Stimulated activated CD4-positive, alpha-beta T cell treated with anti-CD3 and anti-CD28 coated beads, Interleukin-4, amount 100 ng/mL, for 24 hours (primary cell): ENCODE results near the gene TEKT5.
A peak's percentile ranks its signal among the peaks of the same experiment; 100 is the strongest.
"Not testable (repeated sequence)": the region's sequence is repeated elsewhere in the genome, so short reads cannot be mapped to it uniquely, and the experiment has no call there.

Source experiments
- DNase-seq: peaks from one replicate; pipeline ENCODE4 v3.0.0-alpha.2; 2020

Gene TEKT5

DNA sequence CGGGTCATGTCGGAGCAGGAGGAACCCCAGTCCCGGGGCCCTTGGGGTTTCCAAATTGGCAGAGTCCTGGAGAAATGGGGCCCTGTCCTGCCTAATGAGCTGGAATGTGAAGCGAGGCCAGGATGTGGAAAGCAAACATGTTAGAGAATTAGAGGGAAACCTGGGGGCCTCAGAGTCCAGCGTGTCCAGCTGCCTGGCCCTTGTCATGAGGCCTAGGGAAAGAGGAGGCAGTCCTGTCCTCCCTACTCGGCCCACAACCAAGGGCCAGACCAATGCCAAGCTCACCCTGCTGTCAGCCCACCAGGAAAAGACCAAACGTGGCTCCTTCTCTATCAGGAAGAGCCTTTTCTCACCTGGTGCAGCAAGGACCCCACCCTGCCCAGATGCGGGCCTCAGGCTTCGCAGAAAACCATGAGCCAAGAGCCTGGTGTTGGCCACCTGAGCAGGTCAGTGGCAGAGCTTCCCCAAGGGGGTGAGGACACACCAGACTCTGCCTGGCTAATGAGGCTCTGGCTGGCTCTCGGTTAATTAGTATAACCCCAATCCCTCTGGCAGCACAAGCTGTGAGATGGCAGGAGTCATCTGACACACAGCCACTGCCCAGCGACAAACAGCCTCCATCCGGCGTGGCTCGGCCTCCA is 10.1 kb downstream of the TEKT5 start:
- DNase-seq: no peak

DNA sequence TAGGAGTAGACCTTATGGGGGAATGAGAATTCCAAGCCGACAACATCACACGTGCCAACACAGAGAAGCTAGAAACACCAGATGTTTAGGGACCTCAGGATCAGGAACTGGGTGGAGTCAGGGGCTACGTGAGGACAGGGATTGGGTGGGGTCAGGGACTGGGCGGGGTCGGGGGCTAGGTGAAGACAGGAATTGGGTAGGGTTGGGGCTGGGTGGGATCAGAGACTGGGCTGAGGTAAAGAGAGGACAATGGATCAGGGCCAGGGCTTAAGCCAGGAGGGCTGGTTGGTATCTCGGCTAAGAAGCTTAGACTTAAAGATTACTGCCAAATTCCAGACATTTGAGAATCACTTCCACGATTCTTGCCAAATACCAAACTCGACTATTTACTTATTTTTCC is 11.6 kb downstream of the TEKT5 start:
- no peak for DNase-seq

DNA sequence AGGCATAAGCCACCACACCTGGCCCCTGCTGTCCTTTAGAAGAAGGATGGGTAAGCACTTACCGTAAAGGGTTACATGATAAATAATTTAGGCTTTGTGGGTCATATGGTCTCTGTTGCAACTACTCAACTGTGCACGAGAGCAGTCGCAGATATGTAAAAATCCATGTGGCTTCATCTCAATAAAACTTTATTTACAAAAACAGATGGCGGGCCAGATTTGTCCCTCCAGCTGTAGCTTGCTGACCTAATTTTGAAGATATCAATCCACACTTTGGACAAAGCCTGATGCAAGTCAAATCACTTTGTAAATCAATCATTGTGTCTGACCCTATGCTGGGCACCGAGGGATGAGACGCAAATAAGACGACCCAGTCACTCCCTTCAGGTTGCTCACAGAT is 12.1 kb downstream of the TEKT5 start:
- DNase-seq: no peak

DNA sequence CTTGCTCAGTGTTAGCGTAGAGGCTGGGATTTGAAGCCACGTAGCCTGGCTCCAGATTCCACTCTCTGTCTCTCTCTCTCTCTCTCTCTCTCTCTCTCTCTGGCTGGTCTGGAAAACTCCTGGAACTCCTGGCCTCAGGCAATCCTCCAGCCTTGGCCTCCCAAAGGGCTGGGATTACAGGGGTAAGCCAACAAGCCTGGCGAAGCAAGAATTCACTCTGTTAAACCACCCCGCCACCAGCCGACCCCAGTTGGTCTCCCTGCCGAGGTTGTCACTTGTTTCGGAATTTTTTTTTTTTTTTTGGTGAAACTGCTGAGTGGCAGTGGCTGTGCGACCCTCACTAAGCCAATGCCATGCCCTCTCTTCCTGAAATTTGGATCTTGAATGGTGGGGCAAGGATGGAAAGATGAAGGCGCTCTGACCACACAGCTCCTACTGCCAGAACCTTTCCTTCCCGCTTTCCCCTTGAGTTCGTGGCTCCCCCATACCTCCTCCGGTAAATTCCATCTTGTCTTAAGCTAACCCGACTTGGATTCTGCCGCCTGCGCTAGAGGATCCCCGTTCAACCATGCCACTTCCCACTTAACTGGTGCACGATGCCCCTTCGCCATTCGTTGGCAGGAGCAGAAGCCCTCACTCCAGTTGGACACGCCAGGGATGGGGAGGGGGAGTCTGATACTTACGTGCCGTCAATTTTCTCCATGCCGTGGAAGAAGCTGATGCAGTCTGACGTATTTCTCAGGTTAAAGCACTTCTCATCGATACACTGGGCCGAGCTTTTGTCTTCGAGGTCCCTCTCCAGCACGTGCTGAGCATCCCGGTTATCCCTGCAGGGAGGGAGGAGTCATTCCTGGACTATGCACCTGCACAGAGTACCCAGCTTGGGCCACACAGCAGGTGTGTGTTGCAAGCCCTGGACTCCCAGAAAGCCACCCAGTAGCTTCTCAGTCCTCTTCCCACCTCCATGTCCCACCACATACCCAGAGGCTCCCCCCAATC is 13.1 kb downstream of the TEKT5 start:
- DNase-seq: no peak

DNA sequence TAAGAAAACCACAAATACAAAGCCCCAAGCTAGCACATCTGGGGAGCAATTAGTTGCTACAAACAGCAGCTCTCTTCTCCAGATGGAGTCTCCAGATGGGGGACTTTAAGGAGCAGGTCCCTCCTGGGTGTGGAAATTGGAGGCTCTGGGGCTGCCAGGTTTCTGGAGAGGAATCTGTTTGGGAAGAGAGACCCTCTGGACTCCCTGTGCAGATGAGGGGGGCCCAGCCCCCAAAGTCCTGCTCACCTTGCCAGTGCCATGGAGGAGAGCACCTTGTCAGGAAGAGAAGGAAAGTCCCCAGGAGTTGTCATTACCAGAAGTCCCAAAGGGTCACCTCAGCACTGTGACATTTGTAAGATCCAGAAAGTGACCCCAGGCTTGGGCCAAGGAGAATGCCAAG is 14.8 kb downstream of the TEKT5 start:
- no peak for DNase-seq

DNA sequence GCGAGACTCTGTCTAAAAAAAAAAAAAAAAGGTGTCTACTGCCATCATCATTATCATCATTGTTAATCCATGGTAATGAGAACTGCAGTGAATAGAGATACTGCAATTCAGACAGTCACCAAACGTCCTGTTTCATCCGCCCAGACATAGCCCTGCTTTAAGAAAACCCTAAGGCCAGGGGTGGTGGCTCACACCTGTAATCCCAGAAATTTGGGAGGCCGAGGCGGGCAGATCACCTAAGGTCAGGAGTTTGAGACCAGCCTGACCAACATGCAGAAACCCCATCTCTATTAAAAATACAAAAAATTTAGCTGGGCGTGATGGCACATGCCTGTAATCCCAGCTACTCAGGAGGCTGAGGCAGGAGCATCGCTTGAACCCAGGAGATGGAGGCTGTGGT is 15.3 kb downstream of the TEKT5 start:
- DNase-seq: not testable (repeated sequence)

DNA sequence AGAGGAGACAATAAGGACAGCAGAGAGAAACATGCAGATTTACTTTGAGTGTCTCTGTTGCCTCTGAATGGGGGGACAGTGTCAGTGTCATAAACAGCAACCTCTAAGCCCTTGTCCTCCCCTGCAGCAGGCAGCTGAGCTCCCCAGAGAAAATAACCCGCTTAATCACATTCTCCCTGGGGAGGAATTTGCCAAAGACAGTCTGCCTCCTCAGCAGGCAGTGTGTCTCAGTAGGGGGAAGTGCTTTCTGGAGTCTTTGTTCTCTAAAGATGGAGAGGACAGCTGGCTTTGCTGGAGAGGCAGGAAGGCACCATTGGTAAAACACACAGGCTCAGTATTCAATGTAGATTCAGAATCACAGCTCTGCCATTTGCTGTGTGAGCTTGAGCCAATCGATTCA is 16.1 kb downstream of the TEKT5 start:
- DNase-seq: no peak

DNA sequence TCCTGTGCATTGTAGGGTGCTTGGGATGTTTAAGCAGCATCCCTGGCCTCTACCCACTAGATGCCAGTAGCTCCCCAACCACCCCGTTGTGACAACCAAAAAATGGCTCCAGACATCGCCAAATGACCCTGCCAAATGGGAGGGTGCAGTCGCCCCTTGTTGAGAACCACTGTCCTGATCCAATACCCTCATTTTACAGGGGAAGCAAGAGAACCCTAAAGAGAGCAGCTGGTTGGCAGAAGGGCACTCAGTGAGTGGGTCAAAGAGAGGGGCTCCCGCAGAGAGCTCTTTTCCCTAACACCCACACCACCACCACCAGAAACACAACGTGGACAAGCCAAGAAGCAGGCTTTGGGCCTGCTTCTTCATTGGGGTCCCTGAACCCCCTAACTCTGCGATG is 18.4 kb downstream of the TEKT5 start:
- no peak for DNase-seq

DNA sequence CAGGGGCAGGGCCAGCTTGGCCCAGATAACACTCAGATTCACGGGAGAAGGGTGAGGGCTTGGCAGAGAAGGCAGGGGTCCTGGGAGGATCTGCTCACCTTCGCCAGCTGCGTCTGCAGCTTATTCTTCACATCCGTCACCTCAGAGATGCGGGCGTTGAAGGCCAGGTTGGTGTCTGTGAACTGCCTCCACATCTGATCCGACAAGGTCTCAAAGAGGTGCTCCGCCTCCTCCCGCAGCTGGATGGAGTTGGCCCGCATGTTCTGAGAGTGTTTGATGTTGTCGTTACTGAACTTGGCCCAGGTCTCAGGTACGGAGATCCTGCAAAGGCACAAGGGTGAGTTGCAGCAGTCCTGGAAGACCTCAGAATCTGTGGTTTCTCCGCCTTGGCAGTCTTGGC is 18.9 kb downstream of the TEKT5 start:
- DNase-seq: no peak

DNA sequence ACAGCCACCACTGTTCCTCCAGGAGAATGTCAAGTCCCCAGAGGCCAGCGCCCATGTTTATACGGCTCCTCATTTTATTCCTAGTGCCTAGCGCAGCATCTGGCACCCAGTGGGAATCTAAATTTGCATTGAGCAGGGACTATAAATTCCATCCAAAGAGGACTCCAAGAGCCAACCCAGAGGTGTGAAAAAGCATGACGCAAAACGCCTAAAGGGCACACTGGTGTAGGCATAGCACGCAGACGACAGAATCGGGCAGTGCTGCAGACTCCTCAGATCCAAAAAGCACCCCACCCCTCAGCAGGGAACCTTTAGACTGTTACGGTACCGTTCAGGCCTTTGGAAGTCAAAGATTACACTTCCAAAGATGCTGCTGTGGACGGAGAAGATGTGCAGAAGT is 19.5 kb downstream of the TEKT5 start:
- DNase-seq: no peak

DNA sequence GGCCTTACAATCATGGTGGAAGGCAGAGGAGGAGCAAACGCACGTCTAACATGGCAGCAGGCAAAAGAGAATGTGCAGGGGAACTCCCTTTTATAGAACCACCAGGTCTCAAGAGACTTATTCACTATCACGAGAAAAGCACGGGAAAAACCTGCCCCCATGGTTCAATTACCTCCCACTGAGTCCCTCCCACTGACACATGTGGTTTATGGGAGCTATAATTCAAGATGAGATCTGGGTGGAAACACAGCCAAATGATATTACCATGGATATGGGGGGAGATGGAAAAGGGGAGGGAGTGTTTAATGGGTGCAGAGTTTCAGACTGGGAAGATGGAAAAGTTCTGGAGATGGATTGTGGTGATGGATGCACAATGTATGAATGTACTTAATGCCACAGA is 23.0 kb downstream of the TEKT5 start:
- no peak for DNase-seq

DNA sequence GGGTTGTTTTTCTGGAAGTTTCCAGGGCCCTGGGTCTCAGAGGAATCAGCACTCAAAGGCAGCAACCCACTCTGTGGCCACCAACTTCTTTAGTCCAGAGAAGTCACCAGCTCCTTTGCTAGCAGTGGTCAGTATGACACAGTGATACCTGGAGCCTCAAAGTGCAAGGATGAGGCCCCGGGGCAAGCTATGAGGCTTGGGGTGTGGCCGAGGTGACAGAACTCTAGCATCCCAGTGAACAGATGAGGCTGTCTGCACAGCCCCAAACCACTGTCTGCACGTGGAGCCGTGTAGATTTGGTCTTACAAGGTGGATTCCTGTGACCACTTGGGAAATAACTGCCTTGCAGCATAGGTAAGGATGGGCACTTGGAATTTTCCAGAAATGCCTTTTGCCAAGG is 24.9 kb downstream of the TEKT5 start:
- no peak for DNase-seq

DNA sequence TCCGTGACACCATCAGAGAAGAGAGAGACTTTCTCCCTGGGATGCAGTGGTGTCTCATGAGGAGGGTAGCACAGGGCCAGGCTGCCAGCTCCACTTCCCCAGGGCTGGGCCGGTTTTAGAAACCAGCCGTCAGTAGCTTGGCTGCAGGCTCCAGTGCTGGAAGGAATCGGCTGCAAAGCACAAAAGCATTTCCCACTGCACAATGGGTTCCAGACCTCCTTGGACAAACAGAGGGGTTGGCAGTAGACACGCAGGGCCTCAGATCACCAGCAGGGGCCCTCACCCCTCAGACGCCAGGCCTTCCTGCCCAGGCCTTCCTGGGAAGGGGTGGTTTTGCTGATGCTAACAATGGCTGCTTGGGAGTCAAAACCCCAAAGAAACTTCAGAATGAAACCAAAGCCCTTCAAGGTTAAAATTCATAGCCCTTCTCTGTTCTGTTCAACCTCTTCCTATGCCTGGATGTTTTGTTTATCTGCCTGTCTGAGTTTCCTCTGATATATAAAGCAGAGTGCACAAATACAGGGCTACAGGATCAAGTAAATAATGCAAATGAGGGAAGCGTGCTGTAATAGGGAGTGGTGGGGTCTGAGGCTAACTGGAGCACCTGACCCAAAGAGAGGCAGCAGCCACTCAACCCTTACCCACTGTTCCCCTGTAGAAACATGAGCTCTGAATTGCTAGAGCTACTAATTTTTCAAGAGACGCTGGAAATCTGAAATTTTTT is 26.2 kb downstream of the TEKT5 start:
- DNase-seq: peak; percentile 7

DNA sequence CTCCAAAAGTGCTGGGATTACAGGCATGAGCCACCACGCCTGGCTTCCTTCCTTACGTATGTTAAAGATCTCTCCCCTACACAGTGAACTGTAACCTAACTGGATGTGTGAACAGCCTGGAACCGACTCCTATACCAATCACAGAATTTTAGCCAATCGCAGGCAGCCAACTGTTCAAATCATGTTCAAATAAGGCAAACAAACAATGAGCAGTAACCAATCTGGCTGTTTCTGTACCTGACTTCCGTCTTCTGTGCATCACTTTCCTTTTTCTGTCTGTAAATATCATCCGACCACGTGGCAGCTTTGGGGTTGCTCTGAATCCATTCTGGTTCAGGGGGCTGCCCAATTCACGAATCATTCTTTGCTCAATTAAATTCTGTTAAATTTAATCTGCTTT is 27.5 kb downstream of the TEKT5 start:
- DNase-seq: no peak

DNA sequence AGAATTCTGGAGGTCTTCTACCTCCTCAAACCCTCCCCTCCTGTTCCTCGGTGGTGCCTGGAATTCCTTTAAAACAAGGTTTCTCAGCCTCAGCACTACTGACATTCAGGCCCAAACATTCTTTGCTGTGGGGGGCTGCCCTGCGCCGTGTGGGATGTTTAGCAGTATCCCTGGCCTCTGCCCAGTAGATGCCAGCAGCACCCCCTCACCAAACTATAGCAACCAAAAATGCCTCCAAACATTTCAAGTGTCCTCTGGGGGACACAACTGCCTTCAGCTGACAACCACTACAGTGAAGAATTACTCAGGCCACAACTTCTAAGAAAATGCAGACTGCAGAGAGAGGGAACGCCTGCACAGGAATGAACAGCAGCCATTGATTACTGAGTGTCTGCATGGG is 28.4 kb downstream of the TEKT5 start:
- no peak for DNase-seq

DNA sequence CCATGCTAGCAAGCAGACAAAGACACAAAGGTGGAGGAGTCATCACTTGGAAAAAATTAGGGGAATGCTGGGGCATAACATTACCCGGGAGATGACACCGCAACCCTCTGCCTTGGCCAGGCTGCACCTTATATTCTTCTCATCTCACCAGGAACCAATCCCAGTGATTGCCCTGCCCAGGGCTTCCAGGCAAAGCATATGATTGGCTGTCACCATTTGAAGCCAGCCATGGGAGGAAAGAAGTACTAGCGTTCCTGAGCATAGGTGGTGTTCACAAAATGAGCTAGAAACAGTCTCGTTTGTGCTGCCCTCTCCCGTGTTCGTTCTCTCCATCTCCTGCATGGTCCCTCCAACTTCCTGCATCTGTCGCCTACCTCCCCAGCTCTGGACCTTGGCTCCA is 29.6 kb downstream of the TEKT5 start:
- DNase-seq: no peak

DNA sequence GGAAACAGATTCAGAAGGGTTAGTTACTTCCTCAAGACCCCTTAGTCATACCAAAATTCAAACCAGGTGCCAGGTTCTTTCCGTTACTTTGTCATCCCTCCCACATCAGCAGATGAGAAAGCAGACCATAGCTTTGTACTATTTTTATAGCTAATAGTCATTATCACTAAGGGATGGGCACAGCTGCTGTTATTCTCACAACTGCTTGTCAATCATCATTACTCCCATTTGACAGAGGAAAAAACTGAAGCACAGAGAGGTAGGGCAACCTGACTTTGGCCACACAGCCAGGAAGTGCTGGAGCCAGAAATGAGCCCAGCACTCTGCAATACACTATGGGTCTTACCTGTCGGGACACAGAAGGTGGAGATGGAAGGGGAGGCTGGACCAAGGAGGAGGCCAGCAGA is 30.0 kb downstream of the TEKT5 start:
- DNase-seq: no peak

DNA sequence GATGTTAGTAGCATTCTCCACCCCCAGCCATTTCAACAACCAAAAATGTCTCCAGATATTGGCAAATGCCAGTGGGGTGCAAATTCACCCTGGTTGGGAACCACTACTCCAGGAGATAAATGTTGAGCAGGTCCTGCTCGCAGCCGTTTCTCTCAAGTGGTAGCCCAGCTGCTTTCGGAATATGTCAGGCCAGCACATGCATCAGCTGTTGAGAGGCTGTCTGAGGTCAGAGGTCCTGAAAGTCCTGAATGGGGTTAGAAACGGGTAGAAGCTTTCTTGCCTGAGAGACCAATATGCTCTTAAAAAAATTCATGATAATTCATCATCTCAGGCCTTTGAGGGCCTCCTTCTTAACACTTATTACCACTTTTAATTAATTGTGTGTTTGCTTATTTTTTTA is 31.0 kb downstream of the TEKT5 start:
- DNase-seq: no peak

DNA sequence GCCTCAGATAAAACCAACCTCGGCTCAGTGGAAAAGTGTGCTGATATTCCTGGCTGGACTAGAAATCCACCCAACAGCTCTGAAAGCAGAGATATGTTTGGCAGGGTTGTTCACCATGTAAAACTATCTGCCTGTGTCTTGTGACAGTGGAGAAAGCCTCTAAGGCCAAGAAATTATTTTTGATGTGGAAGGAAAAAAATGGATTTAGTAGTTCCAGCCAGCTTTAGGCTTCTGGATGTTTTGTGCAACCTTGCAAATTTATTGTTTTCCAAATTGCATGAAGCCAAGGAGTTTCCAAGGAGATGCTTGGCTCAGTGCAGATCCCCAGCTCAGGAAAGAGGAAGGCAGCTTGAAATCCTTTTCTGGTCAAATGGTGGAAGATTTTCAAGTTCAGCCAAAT is 31.6 kb downstream of the TEKT5 start:
- no peak for DNase-seq

DNA sequence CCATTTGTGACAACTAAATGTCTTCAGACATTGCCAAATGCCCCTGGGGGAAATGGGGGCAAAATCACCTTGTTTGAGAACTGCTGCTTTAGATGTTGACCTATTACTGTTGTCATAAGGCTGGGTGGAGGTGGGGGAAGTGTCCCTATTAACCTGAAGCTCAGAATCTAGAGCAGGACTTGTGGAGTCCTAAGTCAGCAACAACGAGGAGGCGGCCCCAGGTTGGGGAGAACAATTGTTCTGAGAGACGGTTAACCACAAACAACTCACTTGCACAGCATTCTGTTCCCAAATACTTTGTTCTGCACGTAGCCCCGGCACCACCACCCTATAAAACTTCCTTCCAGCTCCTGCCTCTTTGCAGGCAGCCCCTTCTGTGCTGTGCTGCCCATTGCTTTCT is 32.5 kb downstream of the TEKT5 start:
- no peak for DNase-seq

DNA sequence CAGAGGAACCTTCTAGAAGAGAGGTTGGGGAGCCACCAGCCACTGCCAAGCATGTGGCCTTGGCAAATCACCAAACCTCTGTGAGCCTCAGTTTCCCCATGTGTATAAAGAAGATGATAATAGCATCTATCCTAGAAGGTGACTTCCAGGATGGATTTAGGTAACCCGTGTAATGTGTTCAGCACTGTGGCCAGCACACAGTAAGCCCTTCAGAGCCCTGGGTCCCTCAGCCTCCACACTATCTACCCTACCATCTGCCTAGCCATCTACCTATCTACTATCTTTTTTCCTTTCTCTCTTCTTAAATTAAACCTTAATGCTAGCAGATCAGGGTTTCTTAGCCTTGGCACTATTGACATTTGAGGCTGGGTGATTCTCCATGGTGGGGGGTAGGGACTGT is 33.0 kb downstream of the TEKT5 start:
- no peak for DNase-seq

DNA sequence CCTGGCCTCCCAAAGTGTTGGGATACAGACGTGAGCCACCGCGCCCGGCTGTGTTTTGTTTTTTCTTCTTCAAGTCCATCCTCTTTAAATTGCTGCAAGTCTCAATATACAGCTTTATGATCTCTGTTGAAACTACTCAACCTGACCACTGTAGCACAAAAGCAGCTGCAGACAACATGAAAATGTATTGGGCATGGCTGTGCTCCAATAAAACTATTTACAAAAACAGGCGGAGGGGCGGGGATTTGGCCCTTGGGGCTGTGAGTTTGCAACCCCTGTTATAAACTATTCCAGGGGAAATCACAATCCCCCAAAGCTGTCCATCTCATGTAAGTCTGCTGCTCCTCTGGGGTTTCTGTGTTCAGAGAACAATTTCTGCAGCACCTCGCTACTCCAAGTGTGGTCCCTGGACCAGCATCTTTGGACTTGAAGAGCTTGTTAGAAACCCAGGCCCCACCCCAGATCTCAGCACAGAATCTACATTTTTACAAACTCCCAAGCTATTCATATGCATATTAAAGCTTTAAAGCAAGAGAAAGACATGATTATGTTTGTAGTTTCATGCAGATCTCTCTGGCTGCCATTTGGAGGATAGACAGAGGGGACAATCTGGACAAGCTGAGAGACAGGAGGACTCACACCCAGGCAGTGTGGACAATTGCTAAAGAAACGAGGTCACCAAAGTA is 33.6 kb downstream of the TEKT5 start:
- DNase-seq: no peak

DNA sequence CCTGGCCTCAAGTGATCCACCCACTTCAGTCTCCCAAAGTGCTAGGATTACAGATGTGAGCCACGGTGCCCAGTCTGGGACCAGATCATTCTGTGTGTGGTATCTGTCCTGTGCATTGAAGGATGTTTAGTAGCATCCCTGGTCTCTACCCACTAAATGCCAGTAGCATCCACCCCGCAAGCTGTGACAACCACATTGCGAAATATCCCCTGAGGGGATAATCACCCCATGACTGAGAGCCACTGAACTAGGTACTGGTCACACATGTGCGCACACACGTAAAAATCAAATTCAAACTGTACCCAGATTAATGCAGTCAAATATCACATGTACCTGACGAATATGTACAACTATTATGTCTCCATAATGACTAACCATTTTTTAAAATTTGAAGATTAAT is 35.8 kb downstream of the TEKT5 start:
- DNase-seq: no peak
